Mesothelial cell of epicardium (in vitro differentiated cells): ENCODE results near the gene IRX5. TPM values are rescaled to one million over a fixed set of nuclear protein-coding genes. Genes with fewer than 3 reads are reported as not detected.
A peak's percentile ranks its signal among the peaks of the same experiment; 100 is the strongest.

Experiments
- DNase-seq, 2 experiments: peaks; one replicate each; pipeline ENCODE4 v3.0.0; 2021; ENCODE audit warnings: low spot score in 2 of 2; ENCODE audit not compliant: unreplicated experiment in 2 of 2
- H3K27ac Mint-ChIP-seq: 2 replicates; pipeline ENCODE4 v1.8.0; 2021; ENCODE audit warnings: mixed read lengths
- H3K27me3 Mint-ChIP-seq: 2 replicates; pipeline ENCODE4 v1.8.0; 2021; ENCODE audit warnings: low read depth, mixed read lengths
- H3K36me3 Mint-ChIP-seq: 2 replicates; pipeline ENCODE4 v1.8.0; 2021; ENCODE audit warnings: mixed read lengths
- H3K4me1 Mint-ChIP-seq: 2 replicates; pipeline ENCODE4 v1.8.0; 2021; ENCODE audit warnings: mixed read lengths
- H3K4me3 Mint-ChIP-seq: 2 replicates; pipeline ENCODE4 v1.8.0; 2021; ENCODE audit warnings: mild to moderate bottlenecking, moderate library complexity, mixed read lengths
- H3K9me3 Mint-ChIP-seq: 2 replicates; pipeline ENCODE4 v1.8.0; 2021; ENCODE audit warnings: mixed read lengths
- CTCF ChIP-seq: fragments of 200-600 bp; sonication (generic); IDR thresholded peaks from one replicate; pipeline ENCODE4 v1.5.0; 2021; ENCODE audit warnings: antibody characterized with exemption; ENCODE audit not compliant: unreplicated experiment
- total RNA-seq: library from RNA; stranded (reverse); gene quantifications from 3 replicates; pipeline ENCODE4 v1.2.1, GENCODE V29; 2021

IRX5 gene
- total RNA-seq, 1 donor from 2014 or later: 17.8 TPM

- no peak for TF ChIP-seq CTCF
- Mint-ChIP-seq H3K9me3 (no peaks in the 10 kb centered on the region), H3K27me3 (peaks cover 7% of the 10 kb centered on the region), H3K4me1 (peaks cover 48% of the 10 kb centered on the region), H3K27ac (peak overlapping the region; percentile 90), H3K36me3 (peaks cover under 1% of the 10 kb centered on the region), H3K4me3 (peak overlapping the region; percentile 95)
- DNase-seq: no peak
Observed at GRCh38 chr16:54927125-54928015, 3.3 kb upstream of the IRX5 start.

- H3K27ac Mint-ChIP-seq: peak overlapping the region; percentile 90
- H3K4me1 Mint-ChIP-seq: peaks cover 48% of the 10 kb centered on the region
- no peak for TF ChIP-seq CTCF
- peak in 1 of 2 experiments; percentile 53 for DNase-seq
- no peaks in the 10 kb centered on the region for H3K9me3 Mint-ChIP-seq
- peaks cover 11% of the 10 kb centered on the region for H3K27me3 Mint-ChIP-seq
- peak overlapping the region; percentile 95 for H3K4me3 Mint-ChIP-seq
- H3K36me3 Mint-ChIP-seq: peaks cover 4% of the 10 kb centered on the region
Observed at GRCh38 chr16:54928016-54928356, 2.7 kb upstream of the IRX5 start.

GRCh38 chr16:54928411-54929089 is 2.1 kb upstream of the IRX5 start:
- peak; percentile 45 to 67 for DNase-seq
- no peak for TF ChIP-seq CTCF
- H3K4me1 Mint-ChIP-seq: peaks cover 44% of the 10 kb centered on the region
- peak overlapping the region; percentile 95 for H3K4me3 Mint-ChIP-seq
- H3K27me3 Mint-ChIP-seq: peaks cover 13% of the 10 kb centered on the region
- H3K9me3 Mint-ChIP-seq: no peaks in the 10 kb centered on the region
- peak overlapping the region; percentile 90 for H3K27ac Mint-ChIP-seq
- H3K36me3 Mint-ChIP-seq: peaks cover 5% of the 10 kb centered on the region

GRCh38 chr16:54929090-54930004 is 1.3 kb upstream of the IRX5 start:
- peak; percentile 100 for DNase-seq
- H3K4me3 Mint-ChIP-seq: peak overlapping the region; percentile 94
- H3K9me3 Mint-ChIP-seq: no peaks in the 10 kb centered on the region
- peak overlapping the region; percentile 97 for H3K27ac Mint-ChIP-seq
- H3K36me3 Mint-ChIP-seq: peaks cover 9% of the 10 kb centered on the region
- H3K27me3 Mint-ChIP-seq: peaks cover 17% of the 10 kb centered on the region
- peaks cover 48% of the 10 kb centered on the region for H3K4me1 Mint-ChIP-seq
- no peak for TF ChIP-seq CTCF

- H3K36me3 Mint-ChIP-seq: peaks cover 10% of the 10 kb centered on the region
- H3K27ac Mint-ChIP-seq: peak overlapping the region; percentile 97
- TF ChIP-seq CTCF: no peak
- H3K4me1 Mint-ChIP-seq: peaks cover 56% of the 10 kb centered on the region
- H3K4me3 Mint-ChIP-seq: peak overlapping the region; percentile 94
- no peaks in the 10 kb centered on the region for H3K9me3 Mint-ChIP-seq
- peaks cover 31% of the 10 kb centered on the region for H3K27me3 Mint-ChIP-seq
- no peak for DNase-seq
Observed at GRCh38 chr16:54930869-54931119, 129 bp downstream of the IRX5 start.
